HFFc6 (cell line): Measurements from ENCODE around the gene ST3GAL2. TPM values are rescaled to one million over a fixed set of nuclear protein-coding genes. Genes with fewer than 3 reads are reported as not detected.

ENCODE experiments used
- DNase-seq: peaks from one replicate; pipeline ENCODE4 v3.0.0-alpha.2; 2018
- H3K27ac Mint-ChIP-seq: 2 replicates; pipeline ENCODE4 v1.8.0; 2020; ENCODE audit warnings: mild to moderate bottlenecking, mixed read lengths
- H3K27me3 Mint-ChIP-seq: 2 replicates; pipeline ENCODE4 v1.8.0; 2021; ENCODE audit warnings: mild to moderate bottlenecking, moderate library complexity, mixed read lengths; ENCODE audit not compliant: insufficient read depth
- H3K36me3 Mint-ChIP-seq: 2 replicates; pipeline ENCODE4 v1.8.0; 2021; ENCODE audit warnings: low read depth, mixed read lengths
- H3K4me1 Mint-ChIP-seq: 2 replicates; pipeline ENCODE4 v1.8.0; 2020; ENCODE audit warnings: low read depth, mixed read lengths
- H3K4me3 Mint-ChIP-seq: 2 replicates; pipeline ENCODE4 v1.8.0; 2020; ENCODE audit warnings: mild to moderate bottlenecking, moderate library complexity, mixed read lengths
- H3K9me3 Mint-ChIP-seq: 2 replicates; pipeline ENCODE4 v1.8.0; 2020; ENCODE audit warnings: mild to moderate bottlenecking, mixed read lengths
- total RNA-seq, 6 experiments: library from RNA; stranded (reverse); fragmentation: NEBNext Ultra II Directional; extraction: Animal tissue kit (Norgen Biotek cat#: 25700); gene quantifications; 2 replicates in 1 of 6; 3 replicates in 5 of 6; pipeline ENCODE4 v1.2.3, GENCODE V29; 2021
- TF ChIP-seq, protein P1 (sequence below): fragments of 200-600 bp; sonication (generic); IDR thresholded peaks from 2 replicates; pipeline ENCODE4 v1.5.0; 2021; ENCODE audit warnings: antibody characterized with exemption, mild to moderate bottlenecking

Gene ST3GAL2
- total RNA-seq, 6 experiments from 2014 or later, result 25.4 to 31.2 (median 26.3) TPM

- peaks cover 2% of the 10 kb centered on the region; the same call in 1 of the 2 replicates for H3K27me3 Mint-ChIP-seq
- H3K4me3 Mint-ChIP-seq, result no peak overlapping the region
- no peaks in the 10 kb centered on the region for H3K9me3 Mint-ChIP-seq
- no peak for DNase-seq
- peaks cover 20% of the 10 kb centered on the region for H3K4me1 Mint-ChIP-seq
- H3K36me3 Mint-ChIP-seq, result no peaks in the 10 kb centered on the region; the same call in 1 of the 2 replicates
- no peak overlapping the region for H3K27ac Mint-ChIP-seq
- TF ChIP-seq, protein P1, sequence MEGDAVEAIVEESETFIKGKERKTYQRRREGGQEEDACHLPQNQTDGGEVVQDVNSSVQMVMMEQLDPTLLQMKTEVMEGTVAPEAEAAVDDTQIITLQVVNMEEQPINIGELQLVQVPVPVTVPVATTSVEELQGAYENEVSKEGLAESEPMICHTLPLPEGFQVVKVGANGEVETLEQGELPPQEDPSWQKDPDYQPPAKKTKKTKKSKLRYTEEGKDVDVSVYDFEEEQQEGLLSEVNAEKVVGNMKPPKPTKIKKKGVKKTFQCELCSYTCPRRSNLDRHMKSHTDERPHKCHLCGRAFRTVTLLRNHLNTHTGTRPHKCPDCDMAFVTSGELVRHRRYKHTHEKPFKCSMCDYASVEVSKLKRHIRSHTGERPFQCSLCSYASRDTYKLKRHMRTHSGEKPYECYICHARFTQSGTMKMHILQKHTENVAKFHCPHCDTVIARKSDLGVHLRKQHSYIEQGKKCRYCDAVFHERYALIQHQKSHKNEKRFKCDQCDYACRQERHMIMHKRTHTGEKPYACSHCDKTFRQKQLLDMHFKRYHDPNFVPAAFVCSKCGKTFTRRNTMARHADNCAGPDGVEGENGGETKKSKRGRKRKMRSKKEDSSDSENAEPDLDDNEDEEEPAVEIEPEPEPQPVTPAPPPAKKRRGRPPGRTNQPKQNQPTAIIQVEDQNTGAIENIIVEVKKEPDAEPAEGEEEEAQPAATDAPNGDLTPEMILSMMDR, result no peak
Observed at GRCh38 chr16:70474320-70475053, 35.6 kb upstream of the ST3GAL2 start.

DNA sequence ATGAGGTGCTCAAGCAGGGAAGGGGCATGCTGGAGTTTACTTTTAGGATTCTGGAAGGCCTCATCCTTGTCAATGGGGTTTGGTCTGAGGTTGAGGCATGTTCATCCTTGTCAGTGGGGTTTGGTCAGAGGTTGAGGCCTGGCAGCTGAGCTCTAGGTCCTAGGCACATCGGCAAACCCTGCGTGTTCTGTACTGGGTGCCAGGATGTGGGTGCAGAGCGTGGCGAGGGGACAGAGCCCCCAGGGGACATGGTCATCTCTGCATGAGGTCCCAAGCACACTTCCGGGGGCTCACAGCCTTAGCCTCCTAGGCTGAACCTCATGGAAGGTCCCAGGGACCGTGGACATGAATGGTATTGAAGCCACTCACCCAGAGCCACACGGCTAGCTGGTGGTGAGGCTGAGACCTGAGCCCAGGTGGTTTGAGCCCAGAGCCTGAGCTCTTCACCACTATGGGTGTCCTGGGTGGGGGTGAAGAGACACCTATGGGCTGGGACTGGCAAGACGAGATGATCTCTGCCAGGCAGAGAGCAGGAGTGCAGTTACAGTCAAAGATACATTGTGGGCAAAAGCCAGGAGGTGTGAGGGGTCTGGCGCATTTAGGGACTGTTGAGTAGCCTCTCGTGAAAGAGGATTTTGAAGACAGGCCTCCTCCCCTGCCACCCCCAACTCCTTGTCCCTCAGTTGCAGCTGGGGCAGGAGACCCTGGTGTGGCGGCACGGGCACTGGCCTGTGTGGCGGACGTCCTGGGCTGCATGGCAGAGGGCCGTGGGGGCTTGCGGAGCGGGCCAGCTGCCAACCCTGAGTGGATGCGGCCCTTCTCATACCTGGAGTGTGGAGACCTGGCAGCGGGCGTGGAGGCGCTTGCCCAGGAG is 34.8 kb upstream of the ST3GAL2 start:
- DNase-seq, result no peak
- Mint-ChIP-seq H3K27me3 (peaks cover 2% of the 10 kb centered on the region; the same call in 1 of the 2 replicates), H3K27ac (no peak overlapping the region; the same call in 1 of the 2 replicates), H3K4me1 (peaks cover 20% of the 10 kb centered on the region), H3K9me3 (no peaks in the 10 kb centered on the region), H3K4me3 (no peak overlapping the region), H3K36me3 (no peaks in the 10 kb centered on the region; the same call in 1 of the 2 replicates)
- TF ChIP-seq, protein P1, result no peak; the same call in 1 of the 2 replicates

GRCh38 chr16:70472786-70473433 is 34.0 kb upstream of the ST3GAL2 start:
- Mint-ChIP-seq H3K4me3 (no peak overlapping the region), H3K9me3 (no peaks in the 10 kb centered on the region), H3K36me3 (no peaks in the 10 kb centered on the region; the same call in 1 of the 2 replicates), H3K4me1 (peaks cover 20% of the 10 kb centered on the region), H3K27me3 (peaks cover 6% of the 10 kb centered on the region; the same call in 1 of the 2 replicates), H3K27ac (no peak overlapping the region)
- TF ChIP-seq, protein P1, result no peak
- no peak for DNase-seq

DNA sequence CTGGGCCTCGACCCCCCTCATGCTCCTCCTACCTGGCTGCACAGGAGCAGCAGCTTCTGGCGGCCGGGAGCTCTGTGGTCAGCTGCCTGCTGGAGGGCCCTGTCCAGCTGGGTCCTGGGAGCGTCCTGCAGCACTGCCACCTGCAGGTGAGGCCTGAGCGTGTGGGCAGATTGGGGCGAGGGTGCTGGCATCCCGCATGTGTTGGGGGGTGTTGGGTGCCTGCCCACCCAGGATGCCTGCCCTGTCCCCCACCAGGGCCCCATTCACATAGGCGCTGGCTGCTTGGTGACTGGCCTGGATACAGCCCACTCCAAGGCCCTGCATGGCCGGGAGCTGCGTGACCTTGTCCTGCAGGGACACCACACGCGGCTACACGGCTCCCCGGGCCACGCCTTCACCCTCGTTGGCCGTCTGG is 32.0 kb upstream of the ST3GAL2 start:
- H3K27ac Mint-ChIP-seq, result no peak overlapping the region
- H3K4me3 Mint-ChIP-seq, result no peak overlapping the region
- no peaks in the 10 kb centered on the region for H3K36me3 Mint-ChIP-seq
- H3K27me3 Mint-ChIP-seq, result peaks cover 6% of the 10 kb centered on the region; the same call in 1 of the 2 replicates
- no peaks in the 10 kb centered on the region for H3K9me3 Mint-ChIP-seq
- no peak for DNase-seq
- TF ChIP-seq, protein P1, result peak; percentile 75
- no peaks in the 10 kb centered on the region; the same call in 1 of the 2 replicates for H3K4me1 Mint-ChIP-seq
